Astrocyte (in vitro differentiated cells and primary cell): ENCODE results near the gene LYZ. TPM values are rescaled to one million over a fixed set of nuclear protein-coding genes. Genes with fewer than 3 reads are reported as not detected.

Experiments used
- DNase-seq: peaks from one replicate; pipeline ENCODE4 v3.0.0-alpha.2; 2010; ENCODE audit warnings: low read depth
- FAIRE-seq: peaks from 2 replicates; lab custom pipeline; 2011; peaks lifted over from hg19 to GRCh38; lab: Jason Lieb, UNC
- H2AFZ ChIP-seq: 2 replicates; pipeline ENCODE4 v1.6.0; 2012; ENCODE audit warnings: low read depth, low read length, inconsistent platforms
- H3K27ac ChIP-seq: 2 replicates; pipeline ENCODE4 v1.5.1; 2011; ENCODE audit warnings: low read depth, low read length, inconsistent platforms
- H3K27me3 ChIP-seq: 2 replicates; pipeline ENCODE4 v1.6.0; 2011; ENCODE audit warnings: low read length, inconsistent platforms; ENCODE audit not compliant: insufficient read depth
- H3K36me3 ChIP-seq: 2 replicates; pipeline ENCODE4 v1.5.1; 2011; ENCODE audit warnings: low read length, inconsistent platforms; ENCODE audit not compliant: insufficient read depth
- H3K4me1 ChIP-seq: 2 replicates; pipeline ENCODE4 v1.5.1; 2011; ENCODE audit warnings: low read length, inconsistent platforms; ENCODE audit not compliant: insufficient read depth
- H3K4me2 ChIP-seq: 2 replicates; pipeline ENCODE4 v1.6.0; 2012; ENCODE audit warnings: low read length, inconsistent platforms
- H3K4me3 ChIP-seq: 2 replicates; pipeline ENCODE4 v1.5.1; 2011; ENCODE audit warnings: low read depth, mild to moderate bottlenecking, low read length, inconsistent platforms; ENCODE audit not compliant: insufficient read depth
- H3K79me2 ChIP-seq: 2 replicates; pipeline ENCODE4 v1.6.0; 2012; ENCODE audit warnings: mild to moderate bottlenecking, low read length, inconsistent platforms; ENCODE audit not compliant: insufficient read depth
- H3K9ac ChIP-seq: 2 replicates; pipeline ENCODE4 v1.6.0; 2012; ENCODE audit warnings: mild to moderate bottlenecking, low read length, inconsistent platforms
- H3K9me3 ChIP-seq: 2 replicates; pipeline ENCODE4 v1.5.1; 2012; ENCODE audit warnings: low read depth, mild to moderate bottlenecking, low read length, inconsistent platforms; ENCODE audit not compliant: insufficient read depth
- H4K20me1 ChIP-seq: 2 replicates; pipeline ENCODE4 v1.6.0; 2012; ENCODE audit warnings: low read length, inconsistent platforms; ENCODE audit not compliant: insufficient read depth
- H3K27ac Mint-ChIP-seq: one replicate; pipeline ENCODE4 v1.8.0; 2021; ENCODE audit warnings: mild to moderate bottlenecking, mixed read lengths; ENCODE audit not compliant: unreplicated experiment
- H3K27me3 Mint-ChIP-seq: one replicate; pipeline ENCODE4 v1.8.0; 2021; ENCODE audit warnings: low read depth, mixed read lengths; ENCODE audit not compliant: unreplicated experiment
- H3K36me3 Mint-ChIP-seq: one replicate; pipeline ENCODE4 v1.8.0; 2021; ENCODE audit warnings: low read depth, mixed read lengths; ENCODE audit not compliant: unreplicated experiment
- H3K4me1 Mint-ChIP-seq: one replicate; pipeline ENCODE4 v1.8.0; 2021; ENCODE audit warnings: low read depth, mixed read lengths; ENCODE audit not compliant: unreplicated experiment
- H3K4me3 Mint-ChIP-seq: one replicate; pipeline ENCODE4 v1.8.0; 2021; ENCODE audit warnings: mild to moderate bottlenecking, moderate library complexity, mixed read lengths; ENCODE audit not compliant: unreplicated experiment
- H3K9me3 Mint-ChIP-seq: one replicate; pipeline ENCODE4 v1.8.0; 2021; ENCODE audit warnings: mild to moderate bottlenecking, mixed read lengths; ENCODE audit not compliant: unreplicated experiment
- EZH2 ChIP-seq: IDR thresholded peaks from 2 replicates; pipeline ENCODE4 v1.6.1; 2012; ENCODE audit warnings: mild to moderate bottlenecking, low read length, inconsistent platforms; ENCODE audit not compliant: insufficient read depth
- total RNA-seq: library from RNA; stranded (reverse); gene quantifications from 2 replicates; pipeline ENCODE4 v1.2.1, GENCODE V29; 2021
- TF ChIP-seq, protein P1 (sequence below): IDR thresholded peaks from 2 replicates; pipeline ENCODE4 v1.5.1; 2011; ENCODE audit warnings: low read depth, mild to moderate bottlenecking, inconsistent platforms, low read length, moderate library complexity; ENCODE audit not compliant: insufficient read depth

LYZ gene
- total RNA-seq, 1 donor from 2014 or later: 0.45 TPM

- Mint-ChIP-seq H3K9me3 (peaks cover 4% of the 10 kb centered on the region), H3K27ac (peak overlapping the region; percentile 81), H3K27me3 (no peaks in the 10 kb centered on the region), H3K4me1 (peaks cover 23% of the 10 kb centered on the region), H3K4me3 (no peak overlapping the region), H3K36me3 (peaks cover 5% of the 10 kb centered on the region)
- FAIRE-seq (peak; percentile 54), DNase-seq (peak; percentile 32)
- Histone ChIP-seq H3K9ac (no peak overlapping the region), H3K4me1 (peaks cover 5% of the 10 kb centered on the region), H3K9me3 (no peaks in the 10 kb centered on the region), H2AFZ (no peak overlapping the region), H3K4me2 (no peak overlapping the region), H3K36me3 (peaks cover 2% of the 10 kb centered on the region), H3K27ac (no peak overlapping the region), H3K27me3 (no peaks in the 10 kb centered on the region), H3K4me3 (no peak overlapping the region), H3K79me2 (no peaks in the 10 kb centered on the region), H4K20me1 (no peaks in the 10 kb centered on the region)
- no peak for TF ChIP-seq EZH2
- TF ChIP-seq, protein P1, sequence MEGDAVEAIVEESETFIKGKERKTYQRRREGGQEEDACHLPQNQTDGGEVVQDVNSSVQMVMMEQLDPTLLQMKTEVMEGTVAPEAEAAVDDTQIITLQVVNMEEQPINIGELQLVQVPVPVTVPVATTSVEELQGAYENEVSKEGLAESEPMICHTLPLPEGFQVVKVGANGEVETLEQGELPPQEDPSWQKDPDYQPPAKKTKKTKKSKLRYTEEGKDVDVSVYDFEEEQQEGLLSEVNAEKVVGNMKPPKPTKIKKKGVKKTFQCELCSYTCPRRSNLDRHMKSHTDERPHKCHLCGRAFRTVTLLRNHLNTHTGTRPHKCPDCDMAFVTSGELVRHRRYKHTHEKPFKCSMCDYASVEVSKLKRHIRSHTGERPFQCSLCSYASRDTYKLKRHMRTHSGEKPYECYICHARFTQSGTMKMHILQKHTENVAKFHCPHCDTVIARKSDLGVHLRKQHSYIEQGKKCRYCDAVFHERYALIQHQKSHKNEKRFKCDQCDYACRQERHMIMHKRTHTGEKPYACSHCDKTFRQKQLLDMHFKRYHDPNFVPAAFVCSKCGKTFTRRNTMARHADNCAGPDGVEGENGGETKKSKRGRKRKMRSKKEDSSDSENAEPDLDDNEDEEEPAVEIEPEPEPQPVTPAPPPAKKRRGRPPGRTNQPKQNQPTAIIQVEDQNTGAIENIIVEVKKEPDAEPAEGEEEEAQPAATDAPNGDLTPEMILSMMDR: no peak
Observed at GRCh38 chr12:69392179-69392928, 44.2 kb downstream of the LYZ start.

DNA sequence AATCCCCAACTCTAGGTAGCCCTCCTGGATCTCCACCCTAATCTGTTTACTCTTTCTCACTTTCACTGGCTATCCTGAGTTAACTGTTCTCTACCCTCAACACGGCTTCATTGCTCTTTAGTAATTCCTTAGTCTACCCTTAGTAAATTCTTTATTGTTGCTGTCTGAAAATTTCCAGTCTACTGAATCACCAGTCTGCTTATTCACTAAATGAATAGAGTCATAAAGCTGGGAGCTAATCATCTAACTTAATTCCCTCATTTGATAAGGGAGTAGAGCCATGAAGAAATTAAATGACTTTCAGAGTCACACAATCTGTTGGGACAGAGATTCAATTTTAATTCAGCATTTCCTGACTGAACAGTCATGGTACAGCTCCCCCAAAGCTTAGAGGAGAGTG lies 47.9 kb downstream of the LYZ start:
- H3K9me3 ChIP-seq: no peaks in the 10 kb centered on the region
- H3K27me3 ChIP-seq: no peaks in the 10 kb centered on the region
- H3K36me3 ChIP-seq: no peaks in the 10 kb centered on the region
- Mint-ChIP-seq H3K27me3 (no peaks in the 10 kb centered on the region), H3K36me3 (peaks cover 5% of the 10 kb centered on the region), H3K4me1 (peaks cover 21% of the 10 kb centered on the region), H3K27ac (no peak overlapping the region), H3K4me3 (no peak overlapping the region), H3K9me3 (peaks cover 7% of the 10 kb centered on the region)
- DNase-seq (peak; percentile 69), FAIRE-seq (no peak)
- H3K4me2 ChIP-seq: no peak overlapping the region
- H3K79me2 ChIP-seq: no peaks in the 10 kb centered on the region
- no peak overlapping the region for H3K4me3 ChIP-seq
- H3K4me1 ChIP-seq: peaks cover 5% of the 10 kb centered on the region
- no peak overlapping the region for H2AFZ ChIP-seq
- H4K20me1 ChIP-seq: no peaks in the 10 kb centered on the region
- no peak for TF ChIP-seq EZH2
- TF ChIP-seq, protein P1: no peak
- H3K9ac ChIP-seq: no peak overlapping the region
- H3K27ac ChIP-seq: peak overlapping the region; percentile 44

- Histone ChIP-seq H3K9me3 (no peaks in the 10 kb centered on the region), H3K27me3 (no peaks in the 10 kb centered on the region), H3K4me3 (no peak overlapping the region), H2AFZ (no peak overlapping the region), H3K27ac (no peak overlapping the region), H3K36me3 (no peaks in the 10 kb centered on the region), H3K4me2 (no peak overlapping the region), H3K9ac (no peak overlapping the region), H3K79me2 (no peaks in the 10 kb centered on the region), H3K4me1 (peaks cover 5% of the 10 kb centered on the region), H4K20me1 (no peaks in the 10 kb centered on the region)
- FAIRE-seq (no peak), DNase-seq (no peak)
- H3K4me1 Mint-ChIP-seq: peaks cover 21% of the 10 kb centered on the region
- H3K9me3 Mint-ChIP-seq: peaks cover 7% of the 10 kb centered on the region
- no peak overlapping the region for H3K27ac Mint-ChIP-seq
- no peak overlapping the region for H3K4me3 Mint-ChIP-seq
- H3K36me3 Mint-ChIP-seq: peaks cover 5% of the 10 kb centered on the region
- H3K27me3 Mint-ChIP-seq: no peaks in the 10 kb centered on the region
- TF ChIP-seq, protein P1: no peak
- no peak for TF ChIP-seq EZH2
Observed at GRCh38 chr12:69396963-69397362, 48.8 kb downstream of the LYZ start.
